ENCODE data around the gene ZSCAN30.

ZSCAN30 gene

DNA sequence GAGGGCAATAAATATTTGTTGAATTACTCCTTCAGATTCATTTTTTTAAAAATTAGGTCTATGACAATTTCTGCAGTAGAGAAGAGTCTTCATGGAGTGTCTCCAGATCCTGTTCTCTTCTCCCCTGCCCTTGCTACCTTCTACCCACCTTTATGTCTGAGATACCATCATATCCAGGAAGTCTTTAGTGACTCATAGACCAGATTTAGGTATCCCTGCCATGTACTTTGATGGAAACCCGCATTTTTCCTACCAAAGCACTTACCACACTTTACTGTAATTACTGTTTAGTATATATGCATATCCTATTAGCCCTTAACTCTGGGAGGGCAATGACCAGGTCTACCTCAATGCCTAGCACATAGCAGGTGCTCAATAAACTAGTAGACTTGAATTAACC, 37.6 kb downstream of the ZSCAN30 start:
- H3K9ac ChIP-seq (ENCODE audit: low read length) = no peak overlapping the region
- no peak overlapping the region for H2AFZ ChIP-seq (ENCODE audit: low read length)
- no peaks in the 10 kb centered on the region for H4K20me1 ChIP-seq (ENCODE audit: insufficient read depth, low read length)
- H3K4me1 ChIP-seq (ENCODE audit: insufficient read depth, low read length, severe bottlenecking) = no peaks in the 10 kb centered on the region
- no peak overlapping the region for H3K27ac ChIP-seq (ENCODE audit: low read depth, low read length, poor library complexity, severe bottlenecking)
- peaks cover 48% of the 10 kb centered on the region for H3K9me3 ChIP-seq (ENCODE audit: low read length)
- peaks cover 58% of the 10 kb centered on the region for H3K36me3 ChIP-seq (ENCODE audit: insufficient read depth, low read length)
- H3F3A ChIP-seq (ENCODE audit: insufficient read depth, low read length) = no peaks in the 10 kb centered on the region
- H3K4me3 ChIP-seq (ENCODE audit: low read depth, low read length, poor library complexity, severe bottlenecking) = no peak overlapping the region
- no peaks in the 10 kb centered on the region for H3K9me2 ChIP-seq (ENCODE audit: low read depth, low read length)
- TF ChIP-seq EZH2 (IDR thresholded peaks at IDR 0.05; ENCODE audit: borderline replicate concordance, low read length) (no peak), CTCF (IDR thresholded peaks at IDR 0.05; ENCODE audit: low read length) (no peak)
- H3K79me2 ChIP-seq (ENCODE audit: insufficient read depth, low read length) = no peaks in the 10 kb centered on the region
- H3K27me3 ChIP-seq (ENCODE audit: insufficient read depth, low read length) = no peaks in the 10 kb centered on the region
- H3K4me2 ChIP-seq (ENCODE audit: low read length) = no peak overlapping the region

DNA sequence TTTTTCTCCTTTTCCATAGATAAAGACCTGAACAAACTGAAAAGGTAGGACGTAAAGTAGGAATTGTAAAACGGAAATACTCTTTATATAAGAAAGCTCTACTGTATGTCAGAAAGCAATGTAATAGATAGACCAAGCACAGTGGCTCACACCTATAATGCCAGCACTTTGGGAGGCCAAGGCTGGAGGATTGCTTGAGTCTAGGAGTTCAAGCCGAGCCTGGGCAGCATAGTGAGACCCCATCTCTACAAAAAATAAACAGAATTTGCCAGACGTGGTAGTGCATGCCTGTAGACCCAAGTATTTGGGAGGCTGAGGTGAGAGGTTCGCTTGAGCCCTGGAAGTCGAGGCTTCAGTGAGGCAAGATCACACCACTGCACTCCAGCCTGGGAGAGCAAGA, 41.6 kb downstream of the ZSCAN30 start:
- H3K9ac ChIP-seq (ENCODE audit: low read length) = no peak overlapping the region
- H3K9me2 ChIP-seq (ENCODE audit: low read depth, low read length) = no peaks in the 10 kb centered on the region
- H3K4me2 ChIP-seq (ENCODE audit: low read length) = no peak overlapping the region
- H3K36me3 ChIP-seq (ENCODE audit: insufficient read depth, low read length) = peaks cover 87% of the 10 kb centered on the region
- no peaks in the 10 kb centered on the region for H3K79me2 ChIP-seq (ENCODE audit: insufficient read depth, low read length)
- H3F3A ChIP-seq (ENCODE audit: insufficient read depth, low read length) = no peaks in the 10 kb centered on the region
- H3K4me1 ChIP-seq (ENCODE audit: insufficient read depth, low read length, severe bottlenecking) = no peaks in the 10 kb centered on the region
- no peak for TF ChIP-seq EZH2 (IDR thresholded peaks at IDR 0.05; ENCODE audit: borderline replicate concordance, low read length)
- TF ChIP-seq CTCF (IDR thresholded peaks at IDR 0.05; ENCODE audit: low read length) = no peak
- H3K27me3 ChIP-seq (ENCODE audit: insufficient read depth, low read length) = no peaks in the 10 kb centered on the region
- H4K20me1 ChIP-seq (ENCODE audit: insufficient read depth, low read length) = no peaks in the 10 kb centered on the region
- no peak overlapping the region for H3K4me3 ChIP-seq (ENCODE audit: low read depth, low read length, poor library complexity, severe bottlenecking)
- H3K27ac ChIP-seq (ENCODE audit: low read depth, low read length, poor library complexity, severe bottlenecking) = no peak overlapping the region
- no peak overlapping the region for H2AFZ ChIP-seq (ENCODE audit: low read length)
- peaks cover 71% of the 10 kb centered on the region for H3K9me3 ChIP-seq (ENCODE audit: low read length)

DNA sequence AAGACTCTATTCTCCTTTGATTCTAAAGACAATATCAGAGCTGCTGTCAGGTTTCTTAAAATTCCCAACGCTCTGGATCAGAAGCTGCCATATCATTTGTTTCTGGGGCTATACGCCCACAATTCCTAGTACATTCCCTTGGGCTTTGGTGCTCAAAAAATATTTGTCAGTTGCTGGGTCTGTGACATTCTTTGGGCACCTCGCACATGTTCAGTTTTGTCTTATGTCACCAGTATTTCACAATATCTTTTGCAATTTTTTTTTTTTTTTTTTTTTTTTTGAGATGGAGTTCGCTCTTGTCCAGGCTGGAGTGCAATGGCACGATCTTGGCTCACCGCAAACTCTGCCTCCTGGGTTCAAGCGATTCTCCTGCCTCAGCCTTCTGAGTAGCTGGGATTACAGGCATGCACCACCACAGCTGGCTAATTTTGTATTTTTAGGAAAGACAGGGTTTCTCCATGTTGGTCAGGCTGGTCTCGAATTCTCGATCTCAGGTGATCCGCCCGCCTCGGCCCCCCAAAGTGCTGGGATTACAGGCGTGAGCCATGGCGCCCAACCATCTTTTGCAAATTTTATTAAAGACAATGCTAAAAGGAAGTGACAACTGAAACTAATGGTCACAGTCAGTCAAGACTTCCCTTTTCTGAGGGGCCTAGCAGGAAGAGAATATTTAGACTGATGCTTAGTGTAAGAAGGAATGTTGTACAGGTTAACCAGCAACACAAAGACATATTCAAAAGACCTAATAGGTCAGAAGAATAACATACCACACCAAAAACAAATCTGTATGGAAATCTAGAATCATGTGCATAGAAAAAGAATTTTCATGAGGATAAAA, 42.4 kb downstream of the ZSCAN30 start:
- Histone ChIP-seq H3K4me1 (ENCODE audit: insufficient read depth, low read length, severe bottlenecking) (no peaks in the 10 kb centered on the region), H3K4me3 (ENCODE audit: low read depth, low read length, poor library complexity, severe bottlenecking) (no peak overlapping the region), H3K27ac (ENCODE audit: low read depth, low read length, poor library complexity, severe bottlenecking) (no peak overlapping the region), H3K9ac (ENCODE audit: low read length) (no peak overlapping the region), H3K36me3 (ENCODE audit: insufficient read depth, low read length) (peaks cover 87% of the 10 kb centered on the region), H3K9me2 (ENCODE audit: low read depth, low read length) (no peaks in the 10 kb centered on the region), H3K79me2 (ENCODE audit: insufficient read depth, low read length) (peaks cover under 1% of the 10 kb centered on the region; the same call in 1 of the 2 replicates), H3K27me3 (ENCODE audit: insufficient read depth, low read length) (no peaks in the 10 kb centered on the region), H4K20me1 (ENCODE audit: insufficient read depth, low read length) (no peaks in the 10 kb centered on the region), H3K4me2 (ENCODE audit: low read length) (no peak overlapping the region), H3F3A (ENCODE audit: insufficient read depth, low read length) (no peaks in the 10 kb centered on the region), H2AFZ (ENCODE audit: low read length) (no peak overlapping the region), H3K9me3 (ENCODE audit: low read length) (peaks cover 70% of the 10 kb centered on the region)
- TF ChIP-seq CTCF (IDR thresholded peaks at IDR 0.05; ENCODE audit: low read length) (no peak), EZH2 (IDR thresholded peaks at IDR 0.05; ENCODE audit: borderline replicate concordance, low read length) (no peak)

All from OCI-LY1 (cell line).